Panc1 (cell line): ENCODE measurements around the gene FRMD4A.

Experiments used
- POLR2AphosphoS5 ChIP-seq: IDR thresholded peaks from 2 replicates; pipeline ENCODE4 v1.6.1; 2012; ENCODE audit warnings: mild to moderate bottlenecking, low read depth, low read length, moderate library complexity
- TF ChIP-seq, protein P1 (sequence below): fragments of 450-650 bp; IDR thresholded peaks from 2 replicates; pipeline ENCODE4 v1.5.1; 2017; ENCODE audit warnings: mild to moderate bottlenecking

DNA sequence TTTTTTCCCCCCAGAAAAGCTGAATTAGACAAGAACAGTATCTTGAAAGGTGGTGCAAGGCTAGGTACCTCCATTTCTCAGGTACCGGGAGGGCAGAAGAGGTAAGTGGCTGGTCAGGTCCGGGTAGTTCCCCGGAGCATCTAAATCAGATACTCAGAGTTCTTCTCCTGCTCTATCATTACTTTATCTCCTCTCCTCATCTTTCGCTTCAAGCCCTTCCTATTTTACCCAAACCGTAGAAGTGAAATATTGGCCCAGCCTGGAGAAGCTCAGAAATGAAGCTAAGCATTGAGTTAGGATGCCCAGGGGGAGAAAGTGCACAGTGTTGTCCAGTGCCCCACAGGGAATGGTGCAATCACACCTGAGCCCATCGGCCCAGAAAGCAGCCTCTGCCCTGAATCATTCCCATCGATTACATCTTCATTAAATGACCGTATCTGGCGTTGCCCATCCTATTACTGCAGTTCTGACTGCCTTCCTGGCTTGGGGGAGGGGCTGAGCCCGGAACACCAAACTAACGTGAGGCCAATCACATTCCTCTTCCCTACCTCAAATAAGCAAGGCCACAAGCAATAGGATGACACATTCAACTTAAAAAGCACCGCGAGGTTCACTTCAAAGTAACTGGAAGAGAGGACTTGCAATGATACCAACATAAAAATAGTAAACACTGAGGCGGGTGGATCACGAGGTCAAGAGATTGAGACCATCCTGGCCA, 627.5 kb downstream of the FRMD4A start:
- TF ChIP-seq, protein P1, sequence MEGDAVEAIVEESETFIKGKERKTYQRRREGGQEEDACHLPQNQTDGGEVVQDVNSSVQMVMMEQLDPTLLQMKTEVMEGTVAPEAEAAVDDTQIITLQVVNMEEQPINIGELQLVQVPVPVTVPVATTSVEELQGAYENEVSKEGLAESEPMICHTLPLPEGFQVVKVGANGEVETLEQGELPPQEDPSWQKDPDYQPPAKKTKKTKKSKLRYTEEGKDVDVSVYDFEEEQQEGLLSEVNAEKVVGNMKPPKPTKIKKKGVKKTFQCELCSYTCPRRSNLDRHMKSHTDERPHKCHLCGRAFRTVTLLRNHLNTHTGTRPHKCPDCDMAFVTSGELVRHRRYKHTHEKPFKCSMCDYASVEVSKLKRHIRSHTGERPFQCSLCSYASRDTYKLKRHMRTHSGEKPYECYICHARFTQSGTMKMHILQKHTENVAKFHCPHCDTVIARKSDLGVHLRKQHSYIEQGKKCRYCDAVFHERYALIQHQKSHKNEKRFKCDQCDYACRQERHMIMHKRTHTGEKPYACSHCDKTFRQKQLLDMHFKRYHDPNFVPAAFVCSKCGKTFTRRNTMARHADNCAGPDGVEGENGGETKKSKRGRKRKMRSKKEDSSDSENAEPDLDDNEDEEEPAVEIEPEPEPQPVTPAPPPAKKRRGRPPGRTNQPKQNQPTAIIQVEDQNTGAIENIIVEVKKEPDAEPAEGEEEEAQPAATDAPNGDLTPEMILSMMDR: no peak
- TF ChIP-seq POLR2AphosphoS5: no peak
